Osteocyte (in vitro differentiated cells): ENCODE measurements around the gene ZNF281. TPM values are rescaled to one million over a fixed set of nuclear protein-coding genes. Genes with fewer than 3 reads are reported as not detected.
"Not testable (repeated sequence)": the region's sequence is repeated elsewhere in the genome, so short reads cannot be mapped to it uniquely, and the experiment has no call there.

Source experiments
- DNase-seq: peaks from one replicate; pipeline ENCODE4 v3.0.0; 2021; ENCODE audit warnings: mixed read lengths; ENCODE audit not compliant: unreplicated experiment; ENCODE audit errors: extremely low spot score
- H3K27ac Mint-ChIP-seq: one replicate; pipeline ENCODE4 v1.8.0; 2021; ENCODE audit warnings: mild to moderate bottlenecking, mixed read lengths; ENCODE audit not compliant: unreplicated experiment
- H3K27me3 Mint-ChIP-seq: one replicate; pipeline ENCODE4 v1.8.0; 2021; ENCODE audit warnings: mixed read lengths; ENCODE audit not compliant: unreplicated experiment
- H3K36me3 Mint-ChIP-seq: one replicate; pipeline ENCODE4 v1.8.0; 2021; ENCODE audit warnings: mixed read lengths; ENCODE audit not compliant: unreplicated experiment
- H3K4me1 Mint-ChIP-seq: one replicate; pipeline ENCODE4 v1.8.0; 2021; ENCODE audit warnings: mixed read lengths; ENCODE audit not compliant: unreplicated experiment
- H3K4me3 Mint-ChIP-seq: one replicate; pipeline ENCODE4 v1.8.0; 2021; ENCODE audit warnings: mild to moderate bottlenecking, moderate library complexity, mixed read lengths; ENCODE audit not compliant: unreplicated experiment
- H3K9me3 Mint-ChIP-seq: one replicate; pipeline ENCODE4 v1.8.0; 2021; ENCODE audit warnings: mixed read lengths; ENCODE audit not compliant: unreplicated experiment
- total RNA-seq: library from RNA; stranded (reverse); gene quantifications from 2 replicates; pipeline ENCODE4 v1.2.1, GENCODE V29; 2021
- TF ChIP-seq, protein P1 (sequence below): fragments of 200-600 bp; sonication (generic); IDR thresholded peaks from 2 replicates; pipeline ENCODE4 v1.5.0; 2021; ENCODE audit warnings: antibody characterized with exemption, mild to moderate bottlenecking, moderate library complexity

The ZNF281 gene
- total RNA-seq, 1 donor from 2014 or later: 18.2 TPM

DNA sequence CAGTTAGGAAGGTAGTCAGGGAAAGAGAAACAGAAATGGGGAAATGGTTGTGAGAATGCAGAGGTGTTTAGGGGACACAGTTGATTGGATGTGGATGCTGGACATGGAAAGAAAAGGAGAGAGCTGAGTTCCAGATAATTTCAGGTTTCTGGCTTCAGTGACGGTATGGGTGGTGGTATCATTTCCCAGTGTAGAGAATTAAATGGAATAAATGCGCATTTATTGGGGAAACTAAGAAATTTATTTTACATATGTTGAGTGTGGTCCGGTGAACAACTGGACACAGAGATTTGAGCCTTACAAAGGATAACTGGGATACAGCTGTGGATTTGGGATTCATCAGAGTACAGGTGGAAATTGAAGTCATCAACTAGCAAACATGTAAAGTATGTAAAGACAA lies 12.4 kb upstream of the ZNF281 start:
- Mint-ChIP-seq H3K36me3 (no peaks in the 10 kb centered on the region), H3K9me3 (no peaks in the 10 kb centered on the region), H3K27me3 (no peaks in the 10 kb centered on the region), H3K4me3 (no peak overlapping the region), H3K27ac (no peak overlapping the region), H3K4me1 (no peaks in the 10 kb centered on the region)
- TF ChIP-seq, protein P1, sequence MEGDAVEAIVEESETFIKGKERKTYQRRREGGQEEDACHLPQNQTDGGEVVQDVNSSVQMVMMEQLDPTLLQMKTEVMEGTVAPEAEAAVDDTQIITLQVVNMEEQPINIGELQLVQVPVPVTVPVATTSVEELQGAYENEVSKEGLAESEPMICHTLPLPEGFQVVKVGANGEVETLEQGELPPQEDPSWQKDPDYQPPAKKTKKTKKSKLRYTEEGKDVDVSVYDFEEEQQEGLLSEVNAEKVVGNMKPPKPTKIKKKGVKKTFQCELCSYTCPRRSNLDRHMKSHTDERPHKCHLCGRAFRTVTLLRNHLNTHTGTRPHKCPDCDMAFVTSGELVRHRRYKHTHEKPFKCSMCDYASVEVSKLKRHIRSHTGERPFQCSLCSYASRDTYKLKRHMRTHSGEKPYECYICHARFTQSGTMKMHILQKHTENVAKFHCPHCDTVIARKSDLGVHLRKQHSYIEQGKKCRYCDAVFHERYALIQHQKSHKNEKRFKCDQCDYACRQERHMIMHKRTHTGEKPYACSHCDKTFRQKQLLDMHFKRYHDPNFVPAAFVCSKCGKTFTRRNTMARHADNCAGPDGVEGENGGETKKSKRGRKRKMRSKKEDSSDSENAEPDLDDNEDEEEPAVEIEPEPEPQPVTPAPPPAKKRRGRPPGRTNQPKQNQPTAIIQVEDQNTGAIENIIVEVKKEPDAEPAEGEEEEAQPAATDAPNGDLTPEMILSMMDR: no peak
- no peak for DNase-seq

GRCh38 chr1:200415789-200416593 lies 6.2 kb upstream of the ZNF281 start:
- TF ChIP-seq, protein P1: no peak
- peak overlapping the region; percentile 85 for H3K27ac Mint-ChIP-seq
- no peak for DNase-seq
- no peaks in the 10 kb centered on the region for H3K27me3 Mint-ChIP-seq
- H3K4me1 Mint-ChIP-seq: peaks cover 17% of the 10 kb centered on the region
- no peaks in the 10 kb centered on the region for H3K36me3 Mint-ChIP-seq
- H3K4me3 Mint-ChIP-seq: peak overlapping the region; percentile 36
- no peaks in the 10 kb centered on the region for H3K9me3 Mint-ChIP-seq

- no peak overlapping the region for H3K4me3 Mint-ChIP-seq
- no peaks in the 10 kb centered on the region for H3K27me3 Mint-ChIP-seq
- H3K4me1 Mint-ChIP-seq: peaks cover 23% of the 10 kb centered on the region
- peak overlapping the region; percentile 85 for H3K27ac Mint-ChIP-seq
- TF ChIP-seq, protein P1: no peak
- no peaks in the 10 kb centered on the region for H3K9me3 Mint-ChIP-seq
- no peaks in the 10 kb centered on the region for H3K36me3 Mint-ChIP-seq
- no peak for DNase-seq
These were observed 5.4 kb upstream of the ZNF281 start for GRCh38 chr1:200415227-200415626.

DNA sequence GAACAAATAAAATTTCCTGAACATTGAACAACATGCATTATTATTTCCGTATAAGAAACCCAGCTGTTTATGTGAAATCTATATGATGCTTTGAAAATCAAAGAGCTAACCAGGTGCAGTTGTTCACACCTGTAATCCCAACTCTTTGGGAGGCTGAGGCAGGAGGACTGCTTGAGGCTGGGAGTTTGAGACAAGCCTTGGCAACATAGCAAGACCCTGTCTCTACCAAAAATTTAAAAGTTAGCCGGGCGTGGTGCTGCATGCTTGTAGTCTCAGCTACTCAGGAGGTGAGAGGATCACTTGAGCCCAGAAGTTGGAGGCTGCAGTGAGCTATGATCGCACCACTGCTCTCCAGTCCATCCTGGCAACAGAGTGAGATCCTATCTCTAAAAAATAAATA lies 4.8 kb upstream of the ZNF281 start:
- H3K36me3 Mint-ChIP-seq: no peaks in the 10 kb centered on the region
- no peaks in the 10 kb centered on the region for H3K9me3 Mint-ChIP-seq
- H3K4me3 Mint-ChIP-seq: no peak overlapping the region
- peaks cover 28% of the 10 kb centered on the region for H3K4me1 Mint-ChIP-seq
- TF ChIP-seq, protein P1: no peak
- H3K27me3 Mint-ChIP-seq: no peaks in the 10 kb centered on the region
- no peak for DNase-seq
- no peak overlapping the region for H3K27ac Mint-ChIP-seq

GRCh38 chr1:200413766-200414165 lies 3.9 kb upstream of the ZNF281 start:
- not testable (repeated sequence) for H3K9me3 Mint-ChIP-seq, H3K27me3 Mint-ChIP-seq, H3K4me3 Mint-ChIP-seq, H3K36me3 Mint-ChIP-seq, H3K27ac Mint-ChIP-seq, DNase-seq
- H3K4me1 Mint-ChIP-seq: peaks cover 33% of the 10 kb centered on the region
